HepG2 (cell line): ENCODE results near the gene MTF1. TPM values are rescaled to one million over a fixed set of nuclear protein-coding genes. Genes with fewer than 3 reads are reported as not detected.

Source experiments
- ATAC-seq: fragments of 200-7000 bp; cut with Tn5 transposase; 3 replicates; pipeline ENCODE4 v1.9.1; 2020; ENCODE audit warnings: mild to moderate bottlenecking, moderate library complexity
- BruUV-seq: library from RNA; stranded (reverse); fragments of 400-500 nt; replicated peaks from 2 replicates; lab custom pipeline; 2021; lab: Mats Ljungman, UMichigan
- CTCF ChIA-PET: fragments of 300-600 bp; formaldehyde crosslinking; extraction: SDS; loops from one replicate; lab custom pipeline; 2021; ENCODE audit warnings: low total read pairs, inconsistent platforms, low intra/inter-chr PET ratio; lab: Yijun Ruan, JAX
- POLR2A ChIA-PET: fragments of 350-600 bp; sonication (Branson Sonifier 250); formaldehyde crosslinking; loops from one replicate; lab custom pipeline; 2020; ENCODE audit warnings: antibody characterized with exemption, inconsistent platforms; lab: Yijun Ruan, JAX
- DNase-seq: peaks from one replicate; pipeline ENCODE4 v3.0.0-alpha.2; 2015; ENCODE audit warnings: low spot score
- FAIRE-seq: peaks from 3 replicates; lab custom pipeline; 2011; peaks lifted over from hg19 to GRCh38; lab: Jason Lieb, UNC
- H2AFZ ChIP-seq: one replicate; pipeline ENCODE4 v1.6.1; 2011; ENCODE audit warnings: low read length, inconsistent platforms
- H3K27ac ChIP-seq: fragments of 300-600 bp; 3 replicates; pipeline ENCODE4 v1.8.0; 2011; ENCODE audit warnings: mixed run types, mild to moderate bottlenecking, mixed read lengths, low read length, inconsistent platforms; ENCODE audit not compliant: insufficient read depth; ENCODE audit errors: extremely low read length
- H3K27me3 ChIP-seq, 2 experiments: fragments of 200-600 bp in 1 of 2; 2 replicates in 1 of 2; 3 replicates in 1 of 2; pipeline versions ENCODE4 v1.6.0 to v1.8.0; 2011; ENCODE audit warnings: low read length in 2 of 2, mild to moderate bottlenecking in 2 of 2, moderate library complexity in 2 of 2, inconsistent platforms in 1 of 2; ENCODE audit not compliant: insufficient read depth in 2 of 2, control insufficient read depth in 1 of 2
- H3K36me3 ChIP-seq, 2 experiments: fragments of 200-600 bp in 1 of 2; replicated peaks in 1 of 2; 2 replicates in 1 of 2; 3 replicates in 1 of 2; pipeline versions ENCODE4 v1.5.1 to v1.8.0; 2011; ENCODE audit warnings: low read length in 2 of 2, inconsistent platforms in 1 of 2; ENCODE audit not compliant: insufficient read depth in 2 of 2, control insufficient read depth in 1 of 2
- H3K4me1 ChIP-seq: 2 replicates; pipeline ENCODE4 v1.5.1; 2012; ENCODE audit warnings: low read length, inconsistent platforms; ENCODE audit not compliant: insufficient read depth
- H3K4me2 ChIP-seq: 2 replicates; pipeline ENCODE4 v1.6.0; 2011; ENCODE audit warnings: low read depth, low read length, inconsistent platforms
- H3K4me3 ChIP-seq, 3 experiments: fragments of 200-600 bp in 1 of 3; sonication (generic), shearing (Covaris generic) in 1 of 3; replicated peaks in 1 of 3; 2 replicates each; pipeline ENCODE4 v1.5.1; 2011 to 2016; ENCODE audit warnings: low read length in 3 of 3, inconsistent platforms in 2 of 3, low read depth in 2 of 3, mild to moderate bottlenecking in 2 of 3, control low read depth in 1 of 3, mixed read lengths in 1 of 3; ENCODE audit not compliant: insufficient read depth in 1 of 3
- H3K79me2 ChIP-seq: one replicate; pipeline ENCODE4 v1.6.1; 2011; ENCODE audit warnings: low read length, inconsistent platforms; ENCODE audit not compliant: insufficient read depth
- H3K9ac ChIP-seq: 2 replicates; pipeline ENCODE4 v1.6.0; 2011; ENCODE audit warnings: mild to moderate bottlenecking, low read depth, low read length, inconsistent platforms; ENCODE audit not compliant: insufficient read depth
- H3K9me3 ChIP-seq: 2 replicates; pipeline ENCODE4 v1.5.1; 2012; ENCODE audit warnings: mild to moderate bottlenecking, low read length
- H4K20me1 ChIP-seq: 2 replicates; pipeline ENCODE4 v1.6.0; 2011; ENCODE audit warnings: inconsistent platforms, mild to moderate bottlenecking, low read length, moderate library complexity; ENCODE audit not compliant: insufficient read depth
- ADNP ChIP-seq: sonication (generic); formaldehyde crosslinking; IDR thresholded peaks from 2 replicates; pipeline ENCODE4 v1.4.0; 2020; ENCODE audit warnings: missing genetic modification reagents
- CEBPG ChIP-seq: IDR thresholded peaks from 2 replicates; pipeline ENCODE4 v1.6.1; 2016
- ELF1 ChIP-seq: sonication (generic); formaldehyde crosslinking; IDR thresholded peaks from 2 replicates; pipeline ENCODE4 v1.4.0; 2020; ENCODE audit warnings: missing genetic modification reagents
- HOXD1 ChIP-seq: sonication (generic); formaldehyde crosslinking; IDR thresholded peaks from 2 replicates; pipeline ENCODE4 v1.5.0; 2020; ENCODE audit warnings: missing genetic modification reagents
- KAT2B ChIP-seq: fragments of 150-350 bp; IDR thresholded peaks from 2 replicates; pipeline ENCODE4 v1.6.1; 2014; ENCODE audit warnings: low read depth, low read length, borderline replicate concordance
- MAFK ChIP-seq, 2 experiments: IDR thresholded peaks in 1 of 2; conservative IDR thresholded peaks in 1 of 2; 2 replicates each; pipeline ENCODE4 v1.6.1; 2011; ENCODE audit warnings: improper control_type of control experiment in 2 of 2, low read length in 2 of 2
- MTF1 ChIP-seq: sonication (generic); formaldehyde crosslinking; IDR thresholded peaks from 2 replicates; pipeline ENCODE4 v1.5.0; 2020; ENCODE audit warnings: missing genetic modification reagents
- NFRKB ChIP-seq: fragments of 450-650 bp; IDR thresholded peaks from 2 replicates; pipeline ENCODE4 v1.6.1; 2017
- PITX1 ChIP-seq: sonication (generic); formaldehyde crosslinking; IDR thresholded peaks from 2 replicates; pipeline ENCODE4 v1.5.1; 2020; ENCODE audit warnings: mild to moderate bottlenecking, missing genetic modification reagents
- RARA ChIP-seq: IDR thresholded peaks from 2 replicates; pipeline ENCODE4 v1.6.1; 2016; ENCODE audit warnings: missing genetic modification reagents, missing compliant biosample characterization
- RARG ChIP-seq: sonication (generic); formaldehyde crosslinking; IDR thresholded peaks from 2 replicates; pipeline ENCODE4 v1.4.0; 2020; ENCODE audit warnings: low read depth, mild to moderate bottlenecking, missing genetic modification reagents
- REXO4 ChIP-seq: sonication (generic); formaldehyde crosslinking; IDR thresholded peaks from 2 replicates; pipeline ENCODE4 v1.8.0; 2022; ENCODE audit warnings: missing genetic modification reagents, mild to moderate bottlenecking, borderline replicate concordance
- TBL1XR1 ChIP-seq: fragments of 150-350 bp; IDR thresholded peaks from 2 replicates; pipeline ENCODE4 v1.6.1; 2014; ENCODE audit warnings: borderline replicate concordance, low read length; ENCODE audit not compliant: partially characterized antibody
- ZC3H4 ChIP-seq: sonication (generic); formaldehyde crosslinking; IDR thresholded peaks from 2 replicates; pipeline ENCODE4 v1.4.0; 2020; ENCODE audit warnings: missing genetic modification reagents, borderline replicate concordance
- ZNF296 ChIP-seq: sonication (generic); formaldehyde crosslinking; conservative IDR thresholded peaks from 2 replicates; pipeline ENCODE4 v1.5.0; 2020; ENCODE audit warnings: mild to moderate bottlenecking, missing genetic modification reagents
- ZNF615 ChIP-seq: sonication (generic); formaldehyde crosslinking; IDR thresholded peaks from 2 replicates; pipeline ENCODE4 v1.5.0; 2020; ENCODE audit warnings: mild to moderate bottlenecking, missing genetic modification reagents, borderline replicate concordance
- ZNF792 ChIP-seq: IDR thresholded peaks from 2 replicates; pipeline ENCODE4 v1.6.1; 2016
- WGBS: methylation state at CpG from one replicate; pipeline ENCODE4 v1.1.6; 2017; ENCODE audit warnings: low lambda C conversion rate; 5-methylcytosine and 5-hydroxymethylcytosine counted together
- in situ Hi-C: cut with HindIII; loops from 2 replicates; pipeline ENCODE4 v1.10.0; 2017; ENCODE audit warnings: low pct_unique_long_range_greater_than_20kb; ENCODE audit not compliant: extremely low pct_ligation_motif_present
- intact Hi-C: fragments of 100-400 bp; cut with micrococcal nuclease; formaldehyde crosslinking; loops from one replicate; pipeline ENCODE4 v1.10.0; 2022; ENCODE audit not compliant: unreplicated experiment
- polyA plus RNA-seq, 8 experiments: library from polyadenylated mRNA; depleted of rRNA in 3 of 8; stranded (reverse) in 7 of 8; unstranded in 1 of 8; fragments of >200 nt; fragmentation: Illumina TruSeq in 4 of 8; extraction: Trizol in 4 of 8; gene quantifications; 2 replicates each; pipeline versions ENCODE4 v1.2.1 to v1.2.3, GENCODE V29; 2011 to 2016; ENCODE audit warnings: low read depth in 4 of 8, missing spikeins in 1 of 8, mixed read lengths in 1 of 8; ENCODE audit not compliant: insufficient read depth in 1 of 8
- total RNA-seq, 5 experiments: library from RNA; depleted of rRNA; stranded (reverse); fragments of >200 nt; fragmentation: Illumina TruSeq; extraction: Trizol; gene quantifications; 2 replicates each; pipeline ENCODE4 v1.2.3, GENCODE V29; 2016; ENCODE audit warnings: low read depth in 1 of 5
- TF ChIP-seq, protein P1 (sequence below): sonication (generic); formaldehyde crosslinking; IDR thresholded peaks from 2 replicates; pipeline ENCODE4 v1.4.0; 2020; ENCODE audit warnings: missing genetic modification reagents, mild to moderate bottlenecking, borderline replicate concordance
- TF ChIP-seq, protein P2 (sequence below): sonication (generic); formaldehyde crosslinking; IDR thresholded peaks from 2 replicates; pipeline ENCODE4 v1.8.0; 2022; ENCODE audit warnings: mild to moderate bottlenecking, missing genetic modification reagents, borderline replicate concordance
- TF ChIP-seq, protein P3 (sequence below): sonication (generic); formaldehyde crosslinking; IDR thresholded peaks from 2 replicates; pipeline ENCODE4 v1.4.0; 2020; ENCODE audit warnings: low read depth, missing genetic modification reagents

MTF1 gene
- total and polyA plus RNA-seq, 2 of the 13 experiments (the other 11 are each of a cell fraction or from before 2014, with no cell fraction given) = 2.4 to 3.3 TPM

DNA sequence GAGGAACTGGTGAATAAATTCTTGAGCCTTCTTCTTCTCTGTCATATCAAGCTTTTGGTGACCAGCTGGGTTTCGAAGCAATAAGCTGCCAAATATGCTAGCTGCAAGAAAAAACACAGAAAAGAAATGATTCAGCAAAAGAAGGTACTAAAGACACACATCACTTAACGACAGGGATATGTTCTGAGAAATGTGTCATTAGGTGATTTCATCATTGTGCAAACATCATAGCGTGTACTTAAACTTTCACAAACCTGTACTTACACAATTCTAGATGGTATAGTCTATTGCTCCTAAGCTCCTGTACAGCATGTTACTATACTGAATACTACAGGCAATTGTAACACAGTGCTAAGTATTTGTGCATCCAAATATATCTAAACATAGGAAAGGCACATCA is 2.9 kb upstream of the MTF1 start:
- FAIRE-seq (peak; percentile 28), DNase-seq (peak; percentile 69), ATAC-seq (no peak)
- peaks cover 16% of the 10 kb centered on the region for H3K79me2 ChIP-seq
- peaks cover 27% of the 10 kb centered on the region for H3K4me1 ChIP-seq
- H3K36me3 ChIP-seq = peaks cover 5 to 17% of the 10 kb centered on the region in 2 experiments; a peak in 4 of 5 replicates
- H3K27me3 ChIP-seq = peaks cover 0 to 5% of the 10 kb centered on the region in 2 experiments; a peak in 1 of 5 replicates
- H4K20me1 ChIP-seq = no peaks in the 10 kb centered on the region
- no peaks in the 10 kb centered on the region for H3K9me3 ChIP-seq
- no TSS peak for BruUV-seq
- H3K4me3 ChIP-seq = no peak overlapping the region
- in situ Hi-C loops (no loop called here), intact Hi-C loops (no loop called here)
- ChIA-PET POLR2A (interaction anchor here (1.0 to 1.9 kb wide), 3 partner anchors 30 to 172 kb away, joined by 3 to 5 read pairs (median 5); partner anchors contain the start of gene YRDC), CTCF (no interaction called here)
- peak overlapping the region; percentile 22 for H3K27ac ChIP-seq
- H3K4me2 ChIP-seq = no peak overlapping the region
- H3K9ac ChIP-seq = no peak overlapping the region
- H2AFZ ChIP-seq = no peak overlapping the region
- 27% methylated on average over 3 of the region's 3 CpGs for WGBS
- TF ChIP-seq RARG (no peak), CEBPG (CRISPR knock-in tag) (peak; percentile 71), NFRKB (no peak), HOXD1 (CRISPR knock-in tag) (no peak), ZNF792 (CRISPR knock-in tag) (no peak), ZNF615 (CRISPR knock-in tag) (no peak), ZC3H4 (CRISPR knock-in tag) (no peak), MTF1 (CRISPR knock-in tag) (no peak), ZNF296 (no peak), KAT2B (no peak), TBL1XR1 (no peak), REXO4 (no peak), RARA (CRISPR knock-in tag) (peak; percentile 44; the same call in 1 of the 2 replicates), PITX1 (CRISPR knock-in tag) (no peak), MAFK (conservative IDR thresholded peaks at IDR 0.05 in 1 of 2, IDR thresholded peaks at IDR 0.05 in 1 of 2; ENCODE audit: low read length in 2 of 2) (peak; percentile 54 to 61), ELF1 (CRISPR knock-in tag) (no peak), ADNP (CRISPR knock-in tag) (no peak)
- TF ChIP-seq, protein P1, sequence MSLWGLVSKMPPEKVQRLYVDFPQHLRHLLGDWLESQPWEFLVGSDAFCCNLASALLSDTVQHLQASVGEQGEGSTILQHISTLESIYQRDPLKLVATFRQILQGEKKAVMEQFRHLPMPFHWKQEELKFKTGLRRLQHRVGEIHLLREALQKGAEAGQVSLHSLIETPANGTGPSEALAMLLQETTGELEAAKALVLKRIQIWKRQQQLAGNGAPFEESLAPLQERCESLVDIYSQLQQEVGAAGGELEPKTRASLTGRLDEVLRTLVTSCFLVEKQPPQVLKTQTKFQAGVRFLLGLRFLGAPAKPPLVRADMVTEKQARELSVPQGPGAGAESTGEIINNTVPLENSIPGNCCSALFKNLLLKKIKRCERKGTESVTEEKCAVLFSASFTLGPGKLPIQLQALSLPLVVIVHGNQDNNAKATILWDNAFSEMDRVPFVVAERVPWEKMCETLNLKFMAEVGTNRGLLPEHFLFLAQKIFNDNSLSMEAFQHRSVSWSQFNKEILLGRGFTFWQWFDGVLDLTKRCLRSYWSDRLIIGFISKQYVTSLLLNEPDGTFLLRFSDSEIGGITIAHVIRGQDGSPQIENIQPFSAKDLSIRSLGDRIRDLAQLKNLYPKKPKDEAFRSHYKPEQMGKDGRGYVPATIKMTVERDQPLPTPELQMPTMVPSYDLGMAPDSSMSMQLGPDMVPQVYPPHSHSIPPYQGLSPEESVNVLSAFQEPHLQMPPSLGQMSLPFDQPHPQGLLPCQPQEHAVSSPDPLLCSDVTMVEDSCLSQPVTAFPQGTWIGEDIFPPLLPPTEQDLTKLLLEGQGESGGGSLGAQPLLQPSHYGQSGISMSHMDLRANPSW = no peak
- TF ChIP-seq, protein P2, sequence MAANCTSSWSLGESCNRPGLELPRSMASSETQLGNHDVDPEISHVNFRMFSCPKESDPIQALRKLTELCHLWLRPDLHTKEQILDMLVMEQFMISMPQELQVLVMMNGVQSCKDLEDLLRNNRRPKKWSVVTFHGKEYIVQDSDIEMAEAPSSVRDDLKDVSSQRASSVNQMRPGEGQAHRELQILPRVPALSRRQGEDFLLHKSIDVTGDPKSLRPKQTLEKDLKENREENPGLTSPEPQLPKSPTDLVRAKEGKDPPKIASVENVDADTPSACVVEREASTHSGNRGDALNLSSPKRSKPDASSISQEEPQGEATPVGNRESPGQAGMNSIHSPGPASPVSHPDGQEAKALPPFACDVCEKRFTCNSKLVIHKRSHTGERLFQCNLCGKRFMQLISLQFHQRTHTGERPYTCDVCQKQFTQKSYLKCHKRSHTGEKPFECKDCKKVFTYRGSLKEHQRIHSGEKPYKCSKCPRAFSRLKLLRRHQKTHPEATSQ (CRISPR knock-in tag) = no peak
- TF ChIP-seq, protein P3, sequence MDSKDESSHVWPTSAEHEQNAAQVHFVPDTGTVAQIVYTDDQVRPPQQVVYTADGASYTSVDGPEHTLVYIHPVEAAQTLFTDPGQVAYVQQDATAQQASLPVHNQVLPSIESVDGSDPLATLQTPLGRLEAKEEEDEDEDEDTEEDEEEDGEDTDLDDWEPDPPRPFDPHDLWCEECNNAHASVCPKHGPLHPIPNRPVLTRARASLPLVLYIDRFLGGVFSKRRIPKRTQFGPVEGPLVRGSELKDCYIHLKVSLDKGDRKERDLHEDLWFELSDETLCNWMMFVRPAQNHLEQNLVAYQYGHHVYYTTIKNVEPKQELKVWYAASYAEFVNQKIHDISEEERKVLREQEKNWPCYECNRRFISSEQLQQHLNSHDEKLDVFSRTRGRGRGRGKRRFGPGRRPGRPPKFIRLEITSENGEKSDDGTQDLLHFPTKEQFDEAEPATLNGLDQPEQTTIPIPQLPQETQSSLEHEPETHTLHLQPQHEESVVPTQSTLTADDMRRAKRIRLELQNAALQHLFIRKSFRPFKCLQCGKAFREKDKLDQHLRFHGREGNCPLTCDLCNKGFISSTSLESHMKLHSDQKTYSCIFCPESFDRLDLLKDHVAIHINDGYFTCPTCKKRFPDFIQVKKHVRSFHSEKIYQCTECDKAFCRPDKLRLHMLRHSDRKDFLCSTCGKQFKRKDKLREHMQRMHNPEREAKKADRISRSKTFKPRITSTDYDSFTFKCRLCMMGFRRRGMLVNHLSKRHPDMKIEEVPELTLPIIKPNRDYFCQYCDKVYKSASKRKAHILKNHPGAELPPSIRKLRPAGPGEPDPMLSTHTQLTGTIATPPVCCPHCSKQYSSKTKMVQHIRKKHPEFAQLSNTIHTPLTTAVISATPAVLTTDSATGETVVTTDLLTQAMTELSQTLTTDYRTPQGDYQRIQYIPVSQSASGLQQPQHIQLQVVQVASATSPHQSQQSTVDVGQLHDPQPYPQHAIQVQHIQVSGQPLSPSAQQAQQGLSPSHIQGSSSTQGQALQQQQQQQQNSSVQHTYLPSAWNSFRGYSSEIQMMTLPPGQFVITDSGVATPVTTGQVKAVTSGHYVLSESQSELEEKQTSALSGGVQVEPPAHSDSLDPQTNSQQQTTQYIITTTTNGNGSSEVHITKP (CRISPR knock-in tag) = peak; percentile 76; the same call in 1 of the 2 replicates
